Neural progenitor cell (in vitro differentiated cells): ENCODE measurements around the gene SLC7A6. TPM values are rescaled to one million over a fixed set of nuclear protein-coding genes. Genes with fewer than 3 reads are reported as not detected.

Source experiments
- DNase-seq: peaks from one replicate; pipeline ENCODE4 v3.0.0-alpha.2; 2016; ENCODE audit warnings: low spot score
- H2AFZ ChIP-seq: fragments of 200-600 bp; sonication (generic); replicated peaks from 2 replicates; pipeline ENCODE4 v1.6.1; 2016; ENCODE audit warnings: antibody characterized with exemption
- H3F3A ChIP-seq: fragments of 200-600 bp; sonication (generic); 2 replicates; pipeline ENCODE4 v1.6.1; 2016; ENCODE audit warnings: antibody characterized with exemption, low read depth
- H3K27ac ChIP-seq: fragments of 200-600 bp; sonication (generic); 2 replicates; pipeline ENCODE4 v1.5.1; 2016; ENCODE audit warnings: mild to moderate bottlenecking
- H3K27me3 ChIP-seq: fragments of 200-600 bp; sonication (generic); 2 replicates; pipeline ENCODE4 v1.6.1; 2016; ENCODE audit warnings: mild to moderate bottlenecking, moderate library complexity
- H3K36me3 ChIP-seq: fragments of 200-600 bp; sonication (generic); 2 replicates; pipeline ENCODE4 v1.5.1; 2016
- H3K4me1 ChIP-seq: fragments of 200-600 bp; sonication (generic); 2 replicates; pipeline ENCODE4 v1.6.1; 2016; ENCODE audit warnings: mixed run types
- H3K4me2 ChIP-seq: fragments of 200-600 bp; sonication (generic); 2 replicates; pipeline ENCODE4 v1.6.1; 2016
- H3K4me3 ChIP-seq: fragments of 200-600 bp; sonication (generic); 2 replicates; pipeline ENCODE4 v1.5.1; 2016
- H3K79me2 ChIP-seq: fragments of 200-600 bp; sonication (generic); 2 replicates; pipeline ENCODE4 v1.6.1; 2016; ENCODE audit warnings: low read depth
- H3K9ac ChIP-seq: fragments of 200-600 bp; sonication (generic); 2 replicates; pipeline ENCODE4 v1.6.1; 2016
- H3K9me3 ChIP-seq: fragments of 200-600 bp; sonication (generic); 2 replicates; pipeline ENCODE4 v1.5.1; 2016; ENCODE audit warnings: low read depth
- H4K20me1 ChIP-seq: fragments of 200-600 bp; sonication (generic); 2 replicates; pipeline ENCODE4 v1.6.1; 2016; ENCODE audit warnings: low read depth
- H3K27ac Mint-ChIP-seq: 3 replicates; pipeline ENCODE4 v1.8.0; 2021; ENCODE audit warnings: mixed read lengths
- H3K27me3 Mint-ChIP-seq: 2 replicates; pipeline ENCODE4 v1.8.0; 2022; ENCODE audit warnings: low read depth, mild to moderate bottlenecking, inconsistent platforms, moderate library complexity, mixed read lengths; ENCODE audit not compliant: insufficient read depth
- H3K36me3 Mint-ChIP-seq: 3 replicates; pipeline ENCODE4 v1.8.0; 2021; ENCODE audit warnings: mixed read lengths
- H3K4me1 Mint-ChIP-seq: 3 replicates; pipeline ENCODE4 v1.8.0; 2021; ENCODE audit warnings: mixed read lengths
- H3K4me3 Mint-ChIP-seq: 3 replicates; pipeline ENCODE4 v1.8.0; 2021; ENCODE audit warnings: mild to moderate bottlenecking, moderate library complexity, mixed read lengths
- H3K9me3 Mint-ChIP-seq: 3 replicates; pipeline ENCODE4 v1.8.0; 2020; ENCODE audit warnings: mixed read lengths
- CTCF ChIP-seq: fragments of 200-600 bp; sonication (generic); IDR thresholded peaks from 2 replicates; pipeline ENCODE4 v1.5.1; 2017; ENCODE audit warnings: antibody characterized with exemption, mild to moderate bottlenecking
- EZH2 ChIP-seq: fragments of 200-600 bp; sonication (generic); IDR thresholded peaks from 2 replicates; pipeline ENCODE4 v1.6.1; 2017; ENCODE audit warnings: antibody characterized with exemption, mild to moderate bottlenecking, moderate library complexity
- EZH2phosphoT487 ChIP-seq: fragments of 200-600 bp; sonication (generic); IDR thresholded peaks from 2 replicates; pipeline ENCODE4 v1.6.1; 2017; ENCODE audit warnings: antibody characterized with exemption
- total RNA-seq: library from RNA; depleted of rRNA; stranded (reverse); fragments of >200 nt; gene quantifications from 2 replicates; pipeline ENCODE4 v1.2.3, GENCODE V29; 2015; ENCODE audit warnings: low replicate concordance

Gene SLC7A6
- total RNA-seq, 1 donor from 2014 or later = 5.6 TPM

- H3F3A ChIP-seq = peaks cover 17% of the 10 kb centered on the region
- H3K36me3 Mint-ChIP-seq = no peaks in the 10 kb centered on the region
- H3K9me3 Mint-ChIP-seq = peaks cover 3% of the 10 kb centered on the region
- no peak overlapping the region for H3K4me2 ChIP-seq
- no peaks in the 10 kb centered on the region for H4K20me1 ChIP-seq
- TF ChIP-seq EZH2 (no peak), CTCF (no peak), EZH2phosphoT487 (no peak)
- no peak overlapping the region for H3K4me3 ChIP-seq
- H3K27me3 Mint-ChIP-seq = peaks cover 19% of the 10 kb centered on the region
- H3K9ac ChIP-seq = no peak overlapping the region
- no peaks in the 10 kb centered on the region for H3K9me3 ChIP-seq
- H3K4me1 ChIP-seq = peaks cover 5% of the 10 kb centered on the region
- DNase-seq = no peak
- no peaks in the 10 kb centered on the region for H3K79me2 ChIP-seq
- H3K27ac ChIP-seq = no peak overlapping the region
- H3K4me1 Mint-ChIP-seq = peaks cover 16% of the 10 kb centered on the region
- peaks cover 36% of the 10 kb centered on the region for H3K27me3 ChIP-seq
- no peak overlapping the region for H2AFZ ChIP-seq
- H3K36me3 ChIP-seq = no peaks in the 10 kb centered on the region
- no peak overlapping the region for H3K27ac Mint-ChIP-seq
- no peak overlapping the region for H3K4me3 Mint-ChIP-seq
These were observed 22.2 kb upstream of the SLC7A6 start for GRCh38 chr16:68242085-68242484.

GRCh38 chr16:68242926-68243858 lies 21.1 kb upstream of the SLC7A6 start:
- Histone ChIP-seq H3K4me2 (no peak overlapping the region), H3K4me3 (no peak overlapping the region), H2AFZ (no peak overlapping the region), H4K20me1 (no peaks in the 10 kb centered on the region), H3K9me3 (no peaks in the 10 kb centered on the region), H3K36me3 (no peaks in the 10 kb centered on the region), H3K9ac (no peak overlapping the region), H3K79me2 (no peaks in the 10 kb centered on the region), H3K27ac (no peak overlapping the region), H3K4me1 (peaks cover 4% of the 10 kb centered on the region), H3F3A (peaks cover 11% of the 10 kb centered on the region), H3K27me3 (peaks cover 35% of the 10 kb centered on the region)
- DNase-seq = no peak
- peaks cover 11% of the 10 kb centered on the region for H3K4me1 Mint-ChIP-seq
- no peak overlapping the region for H3K27ac Mint-ChIP-seq
- H3K36me3 Mint-ChIP-seq = no peaks in the 10 kb centered on the region
- H3K27me3 Mint-ChIP-seq = peaks cover 23% of the 10 kb centered on the region
- H3K9me3 Mint-ChIP-seq = peaks cover 3% of the 10 kb centered on the region
- H3K4me3 Mint-ChIP-seq = peak overlapping the region; percentile 62
- TF ChIP-seq EZH2 = no peak
- TF ChIP-seq CTCF = no peak
- no peak for TF ChIP-seq EZH2phosphoT487

GRCh38 chr16:68244481-68244902 lies 19.8 kb upstream of the SLC7A6 start:
- H3K27ac ChIP-seq = no peak overlapping the region
- H3K4me1 ChIP-seq = peaks cover 4% of the 10 kb centered on the region
- no peaks in the 10 kb centered on the region for H3K9me3 ChIP-seq
- no peak for DNase-seq
- H3K9ac ChIP-seq = no peak overlapping the region
- H3K36me3 ChIP-seq = no peaks in the 10 kb centered on the region
- Mint-ChIP-seq H3K9me3 (no peaks in the 10 kb centered on the region), H3K4me3 (peak overlapping the region; percentile 98), H3K27me3 (peaks cover 22% of the 10 kb centered on the region), H3K36me3 (peaks cover 3% of the 10 kb centered on the region), H3K4me1 (peaks cover 13% of the 10 kb centered on the region), H3K27ac (peak overlapping the region; percentile 79)
- peaks cover 2% of the 10 kb centered on the region for H3F3A ChIP-seq
- TF ChIP-seq EZH2 (no peak), EZH2phosphoT487 (no peak), CTCF (no peak)
- peak overlapping the region; percentile 96 for H3K4me2 ChIP-seq
- H3K79me2 ChIP-seq = no peaks in the 10 kb centered on the region
- no peaks in the 10 kb centered on the region for H4K20me1 ChIP-seq
- peak overlapping the region; percentile 89 for H2AFZ ChIP-seq
- peak overlapping the region; percentile 94 for H3K4me3 ChIP-seq
- H3K27me3 ChIP-seq = peaks cover 26% of the 10 kb centered on the region
